ENCODE results near the gene C9orf153.

Gene C9orf153

DNA sequence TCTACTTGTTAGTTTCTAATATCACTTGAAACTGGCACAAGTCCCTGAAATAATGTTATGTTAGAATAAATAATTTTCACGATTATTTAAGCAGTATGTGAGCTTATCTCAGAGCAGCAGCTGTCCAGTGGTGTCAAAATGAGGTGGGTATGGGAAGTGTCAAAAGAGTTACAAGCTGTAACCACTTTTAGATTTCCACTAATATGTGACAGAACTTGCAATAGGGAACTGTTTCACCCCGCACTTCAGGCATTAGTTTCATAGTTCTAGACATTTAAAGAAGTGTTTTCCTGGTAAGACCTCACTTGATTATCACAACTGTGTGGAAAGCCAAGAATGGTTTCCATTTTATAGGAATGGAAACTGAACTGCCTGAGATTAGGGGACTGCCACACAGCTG lies 25.8 kb upstream of the C9orf153 start:
- no peak for DNase-seq (ENCODE audit: extremely low spot score)

DNA sequence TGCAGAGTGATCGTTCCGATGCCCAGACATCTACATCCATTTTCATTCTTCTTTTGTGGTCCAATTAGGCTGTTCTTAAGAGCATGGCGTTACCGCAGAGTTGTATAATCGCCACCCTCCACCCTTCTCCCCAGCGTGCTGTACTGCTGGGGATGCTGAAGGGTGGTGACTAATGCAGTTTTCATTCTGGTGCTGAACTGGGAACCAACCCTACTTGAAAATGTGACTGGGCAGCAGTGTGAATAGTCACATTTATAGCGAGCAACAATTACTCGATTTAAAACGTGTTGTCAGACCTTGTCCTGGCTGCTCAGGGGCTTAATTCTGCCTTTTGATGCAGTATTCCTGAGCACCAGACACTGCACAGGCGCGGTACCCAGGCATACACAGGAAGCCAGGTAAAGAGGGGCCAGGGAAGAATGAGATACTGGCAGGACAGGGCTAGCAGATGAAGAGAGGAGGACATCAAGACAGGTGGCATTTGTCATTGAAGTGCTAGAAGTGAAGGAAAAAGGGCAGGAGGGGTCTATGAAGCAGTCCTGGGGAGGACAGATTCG lies 23.6 kb upstream of the C9orf153 start:
- peak; percentile 15 for DNase-seq (ENCODE audit: extremely low spot score)
- CTCF ChIA-PET: no interaction called here
- TF ChIP-seq NFRKB (IDR thresholded peaks at IDR 0.05) (no peak), SUZ12 (IDR thresholded peaks at IDR 0.05) (no peak), HDGF (IDR thresholded peaks at IDR 0.05; ENCODE audit: borderline replicate concordance) (no peak), FOXA1 (IDR thresholded peaks at IDR 0.05) (no peak), SP1 (IDR thresholded peaks at IDR 0.05) (no peak), FOXK2 (IDR thresholded peaks at IDR 0.05) (no peak), ZNF384 (IDR thresholded peaks at IDR 0.05) (no peak), L3MBTL2 (conservative IDR thresholded peaks at IDR 0.05) (no peak), TARDBP (IDR thresholded peaks at IDR 0.05) (no peak), CTBP1 (IDR thresholded peaks at IDR 0.05; ENCODE audit: borderline replicate concordance) (no peak)
- TF ChIP-seq, protein P1, sequence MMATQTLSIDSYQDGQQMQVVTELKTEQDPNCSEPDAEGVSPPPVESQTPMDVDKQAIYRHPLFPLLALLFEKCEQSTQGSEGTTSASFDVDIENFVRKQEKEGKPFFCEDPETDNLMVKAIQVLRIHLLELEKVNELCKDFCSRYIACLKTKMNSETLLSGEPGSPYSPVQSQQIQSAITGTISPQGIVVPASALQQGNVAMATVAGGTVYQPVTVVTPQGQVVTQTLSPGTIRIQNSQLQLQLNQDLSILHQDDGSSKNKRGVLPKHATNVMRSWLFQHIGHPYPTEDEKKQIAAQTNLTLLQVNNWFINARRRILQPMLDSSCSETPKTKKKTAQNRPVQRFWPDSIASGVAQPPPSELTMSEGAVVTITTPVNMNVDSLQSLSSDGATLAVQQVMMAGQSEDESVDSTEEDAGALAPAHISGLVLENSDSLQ (IDR thresholded peaks at IDR 0.05): no peak
- POLR2A ChIA-PET: interaction anchor here (0.6 to 1.2 kb wide), 6 partner anchors 9 to 302 kb away, joined by 3 to 4 read pairs (median 3); no protein-coding TSS in a partner anchor

More for the DNA sequence above, 25.8 kb upstream of the C9orf153 start:
- POLR2A ChIA-PET: no interaction called here
- TF ChIP-seq, protein P1 (IDR thresholded peaks at IDR 0.05): no peak
- TF ChIP-seq BHLHE40 (IDR thresholded peaks at IDR 0.05; ENCODE audit: borderline replicate concordance) (no peak), SUZ12 (IDR thresholded peaks at IDR 0.05) (no peak), NFRKB (IDR thresholded peaks at IDR 0.05) (no peak), LEF1 (IDR thresholded peaks at IDR 0.05; ENCODE audit: borderline replicate concordance) (no peak), ZNF384 (IDR thresholded peaks at IDR 0.05) (no peak), FOXM1 (IDR thresholded peaks at IDR 0.05; ENCODE audit: borderline replicate concordance) (no peak), HDGF (IDR thresholded peaks at IDR 0.05; ENCODE audit: borderline replicate concordance) (no peak), ARNT (IDR thresholded peaks at IDR 0.05) (no peak), TARDBP (IDR thresholded peaks at IDR 0.05) (no peak), L3MBTL2 (conservative IDR thresholded peaks at IDR 0.05) (no peak)
- CTCF ChIA-PET: no interaction called here

DNA sequence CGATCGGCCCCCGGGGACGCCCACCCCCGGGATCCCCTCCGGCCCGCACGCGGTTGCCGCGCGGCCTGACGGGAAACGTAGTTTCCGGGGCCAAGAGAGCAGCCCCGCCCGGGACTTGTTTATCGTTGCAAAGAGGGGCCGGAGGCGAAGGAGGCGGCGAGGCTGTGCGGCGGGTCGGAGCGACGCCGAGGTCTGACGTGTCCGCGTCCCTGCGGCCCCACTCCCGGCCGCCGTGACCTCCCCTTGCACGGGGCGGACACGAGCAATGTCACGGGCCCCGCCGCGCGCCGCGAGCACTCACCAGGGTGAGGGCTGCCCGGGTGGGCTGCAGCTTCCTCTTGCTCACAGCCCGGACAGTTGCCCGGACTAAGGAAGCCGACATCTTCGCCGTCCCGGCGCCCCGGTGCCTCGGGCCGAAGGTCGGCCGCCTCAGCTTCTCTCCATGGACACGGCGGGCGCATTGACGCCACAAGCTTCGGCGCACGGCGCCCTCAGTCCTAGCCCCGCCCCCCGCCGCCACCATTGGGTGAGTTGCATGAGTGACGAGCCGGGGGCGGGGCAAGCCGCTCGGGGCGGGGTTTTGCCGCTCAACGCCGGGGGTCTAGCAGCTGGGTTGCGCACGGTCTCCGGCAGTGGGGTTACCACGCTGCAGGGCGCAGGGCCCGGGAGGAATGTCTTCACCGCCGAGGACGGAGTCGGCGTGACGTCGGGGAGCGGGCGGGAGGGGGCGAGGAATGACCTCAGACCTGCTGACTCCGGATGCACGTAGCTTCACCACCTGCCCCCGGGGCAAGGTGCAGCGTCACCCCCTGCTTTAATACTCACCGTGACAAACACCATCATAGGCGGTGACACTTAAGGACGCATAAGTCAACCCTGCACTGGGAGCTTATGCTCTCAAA lies 22.9 kb upstream of the C9orf153 start, which contains the start of gene ISCA1:
ISCA1 (minus strand) TSS at position 462 of the 902 bp plus-strand sequence; CDS start at position 382, 80 bp downstream.
- ChIA-PET CTCF (no interaction called here), POLR2A (interaction anchor here (0.6 to 1.2 kb wide), 6 partner anchors 9 to 302 kb away, joined by 3 to 4 read pairs (median 3); no protein-coding TSS in a partner anchor)

DNA sequence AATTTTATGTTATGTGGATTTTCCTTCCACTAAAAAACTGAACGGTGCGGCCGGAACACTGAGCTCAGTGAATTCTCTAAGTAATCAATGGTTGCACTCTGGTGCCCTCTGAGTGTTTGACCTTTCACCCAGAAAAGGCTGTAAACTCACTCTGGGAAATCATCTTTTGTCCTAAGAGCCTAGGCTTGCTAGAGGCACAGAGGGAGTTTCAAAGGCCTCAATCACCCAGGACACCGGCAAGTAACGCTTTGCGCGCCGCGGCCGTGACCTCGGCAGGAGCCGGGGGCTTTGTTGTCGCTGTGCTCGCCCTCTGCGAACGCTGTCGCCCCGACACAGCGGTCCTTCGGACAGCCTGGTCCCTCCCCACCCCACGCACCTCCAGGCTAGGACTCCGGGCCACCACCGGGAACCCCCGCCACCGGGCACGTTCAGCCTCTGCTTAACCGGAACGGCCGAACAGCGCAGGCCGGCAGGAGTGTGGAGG lies 22.2 kb upstream of the C9orf153 start:
- CTCF ChIA-PET: interaction anchor here (0.5 kb wide), 1 partner anchor 226 kb away, joined by 4 read pairs; no protein-coding TSS in a partner anchor
- no peak for DNase-seq (ENCODE audit: extremely low spot score)
- no peak for TF ChIP-seq ARNT (IDR thresholded peaks at IDR 0.05)
- POLR2A ChIA-PET: interaction anchor here (1.0 kb wide), 1 partner anchor 140 kb away, joined by 3 read pairs; no protein-coding TSS in a partner anchor

More for the DNA sequence above, 22.9 kb upstream of the C9orf153 start, which contains the start of gene ISCA1:
- peak; percentile 91 for DNase-seq (ENCODE audit: extremely low spot score)
- TF ChIP-seq FOXK2 (IDR thresholded peaks at IDR 0.05) (no peak), ZNF384 (IDR thresholded peaks at IDR 0.05) (no peak), ELF4 (IDR thresholded peaks at IDR 0.05) (0 out of 2 replicates have a peak, but pooled peaks have one; percentile 11), FOXM1 (IDR thresholded peaks at IDR 0.05; ENCODE audit: borderline replicate concordance) (no peak), ARNT (IDR thresholded peaks at IDR 0.05) (no peak), CTBP1 (IDR thresholded peaks at IDR 0.05; ENCODE audit: borderline replicate concordance) (no peak), BHLHE40 (IDR thresholded peaks at IDR 0.05; ENCODE audit: borderline replicate concordance) (no peak), FOXA1 (IDR thresholded peaks at IDR 0.05) (no peak), TARDBP (IDR thresholded peaks at IDR 0.05) (no peak), NFRKB (IDR thresholded peaks at IDR 0.05) (no peak), LEF1 (IDR thresholded peaks at IDR 0.05; ENCODE audit: borderline replicate concordance) (peak; percentile 68; the same call in 1 of the 2 replicates), HDGF (IDR thresholded peaks at IDR 0.05; ENCODE audit: borderline replicate concordance) (no peak), SP1 (IDR thresholded peaks at IDR 0.05) (no peak), SUZ12 (IDR thresholded peaks at IDR 0.05) (no peak), L3MBTL2 (conservative IDR thresholded peaks at IDR 0.05) (peak; percentile 79)
- TF ChIP-seq, protein P1 (IDR thresholded peaks at IDR 0.05): peak; percentile 91

DNA sequence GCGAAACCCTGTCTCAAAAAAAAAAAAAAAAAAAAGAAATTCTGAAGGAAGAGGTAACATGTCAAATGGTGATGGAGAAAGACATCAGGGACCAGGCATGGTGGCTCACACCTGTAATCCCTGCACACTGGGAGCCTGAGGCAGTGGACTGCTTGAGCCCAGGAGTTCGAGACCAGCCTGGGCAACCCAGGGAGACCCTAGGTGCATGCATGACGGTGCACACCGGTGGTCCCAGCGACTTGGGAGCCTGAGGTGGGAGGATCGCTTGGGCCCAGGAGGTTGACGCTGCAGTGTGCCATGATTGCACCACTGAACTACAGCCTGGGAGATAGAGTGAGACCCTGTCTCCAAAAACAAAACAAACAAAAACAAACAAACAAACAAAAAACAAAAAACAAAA lies 21.1 kb upstream of the C9orf153 start:
- POLR2A ChIA-PET: no interaction called here
- DNase-seq (ENCODE audit: extremely low spot score): no peak
- CTCF ChIA-PET: no interaction called here
- TF ChIP-seq TARDBP (IDR thresholded peaks at IDR 0.05) (no peak), ZNF384 (IDR thresholded peaks at IDR 0.05) (no peak), NFRKB (IDR thresholded peaks at IDR 0.05) (no peak), SP1 (IDR thresholded peaks at IDR 0.05) (no peak), LEF1 (IDR thresholded peaks at IDR 0.05; ENCODE audit: borderline replicate concordance) (no peak), ARNT (IDR thresholded peaks at IDR 0.05) (no peak), FOXA1 (IDR thresholded peaks at IDR 0.05) (no peak), FOXK2 (IDR thresholded peaks at IDR 0.05) (no peak), FOXM1 (IDR thresholded peaks at IDR 0.05; ENCODE audit: borderline replicate concordance) (no peak), SUZ12 (IDR thresholded peaks at IDR 0.05) (no peak), BHLHE40 (IDR thresholded peaks at IDR 0.05; ENCODE audit: borderline replicate concordance) (no peak), HDGF (IDR thresholded peaks at IDR 0.05; ENCODE audit: borderline replicate concordance) (no peak), CTBP1 (IDR thresholded peaks at IDR 0.05; ENCODE audit: borderline replicate concordance) (no peak), ELF4 (IDR thresholded peaks at IDR 0.05) (no peak), L3MBTL2 (conservative IDR thresholded peaks at IDR 0.05) (no peak)
- TF ChIP-seq, protein P1 (IDR thresholded peaks at IDR 0.05): no peak
